Mucosa of descending colon (tissue), 3 donors: ENCODE data around the gene SLC35F4. TPM values are rescaled to one million over a fixed set of nuclear protein-coding genes. Genes with fewer than 3 reads are reported as not detected.

Source experiments
- ATAC-seq: fragments of 200-7000 bp; cut with Tn5 transposase; one replicate; pipeline ENCODE4 v1.9.1; 2020; ENCODE audit warnings: mild to moderate bottlenecking, moderate library complexity
- DNase-seq, 3 donors: peaks; one replicate each; pipeline ENCODE4 v3.0.0-alpha.2; 2020
- H3K36me3 ChIP-seq: fragments of 200-600 bp; one replicate; pipeline ENCODE4 v1.8.0; 2021; ENCODE audit warnings: low read depth, mild to moderate bottlenecking
- H3K4me1 ChIP-seq: fragments of 200-600 bp; one replicate; pipeline ENCODE4 v1.8.0; 2021; ENCODE audit warnings: low read depth, mild to moderate bottlenecking
- H3K4me3 ChIP-seq: fragments of 200-600 bp; one replicate; pipeline ENCODE4 v1.8.0; 2021; ENCODE audit warnings: mild to moderate bottlenecking
- H3K9me3 ChIP-seq: fragments of 200-600 bp; one replicate; pipeline ENCODE4 v1.8.0; 2021; ENCODE audit warnings: mild to moderate bottlenecking
- CTCF ChIP-seq: fragments of 200-600 bp; IDR thresholded peaks from one replicate; pipeline ENCODE4 v1.8.0; 2022; ENCODE audit warnings: antibody characterized with exemption, mild to moderate bottlenecking
- intact Hi-C, 2 donors: fragments of 100-400 bp; cut with DNase I in 1 of 2; cut with micrococcal nuclease in 1 of 2; formaldehyde crosslinking; loops; one replicate each; pipeline versions ENCODE4 v1.11.0 to v1.11.1; 2022; cut with DNase I, micrococcal nuclease
- total RNA-seq, 3 donors: library from RNA; stranded (reverse); fragmentation: NEBNext Ultra II Directional in 2 of 3; extraction: Animal tissue kit (Norgen Biotek cat#: 25700) in 2 of 3; gene quantifications; one replicate each; pipeline versions ENCODE4 v1.2.1 to v1.2.4, GENCODE V29; 2021 to 2023
- donor health status: DM: no; HTN: no; CAD: no; lungs with moderate emphysema.
- donor health status: DM: no; HTN: no; CAD: no.
- donor health status: DM: no; HTN: yes; CAD: no.

Gene SLC35F4
- total RNA-seq, 3 donors from 2014 or later: not detected

- DNase-seq (no peak), ATAC-seq (no peak)
- no peaks in the 10 kb centered on the region for H3K9me3 ChIP-seq
- TF ChIP-seq CTCF: no peak
- H3K36me3 ChIP-seq: no peaks in the 10 kb centered on the region
- H3K4me1 ChIP-seq: no peaks in the 10 kb centered on the region
- intact Hi-C loops: no loop called here
- H3K4me3 ChIP-seq: no peak overlapping the region
These were observed 53.8 kb downstream of the SLC35F4 start for GRCh38 chr14:57811998-57812546.

- no peak for ATAC-seq
- Histone ChIP-seq H3K4me1 (no peaks in the 10 kb centered on the region), H3K9me3 (no peaks in the 10 kb centered on the region), H3K4me3 (no peak overlapping the region), H3K36me3 (no peaks in the 10 kb centered on the region)
- DNase-seq: no peak
- intact Hi-C loops: no loop called here
- TF ChIP-seq CTCF: no peak
These were observed 56.1 kb downstream of the SLC35F4 start for GRCh38 chr14:57809808-57810207.

- no peak for ATAC-seq
These were observed 68.7 kb downstream of the SLC35F4 start for GRCh38 chr14:57797160-57797559.

GRCh38 chr14:57796556-57796955, 69.3 kb downstream of the SLC35F4 start:
- Histone ChIP-seq H3K4me3 (no peak overlapping the region), H3K36me3 (no peaks in the 10 kb centered on the region), H3K9me3 (no peaks in the 10 kb centered on the region), H3K4me1 (no peaks in the 10 kb centered on the region)
- intact Hi-C loops: no loop called here
- DNase-seq (no peak), ATAC-seq (no peak)
- no peak for TF ChIP-seq CTCF

More at GRCh38 chr14:57797160-57797559, 68.7 kb downstream of the SLC35F4 start:
- no peak for TF ChIP-seq CTCF
- Histone ChIP-seq H3K9me3 (no peaks in the 10 kb centered on the region), H3K4me3 (no peak overlapping the region), H3K36me3 (no peaks in the 10 kb centered on the region), H3K4me1 (no peaks in the 10 kb centered on the region)
- intact Hi-C loops: no loop called here
- no peak for DNase-seq

- Histone ChIP-seq H3K4me3 (no peak overlapping the region), H3K9me3 (peaks cover 8% of the 10 kb centered on the region), H3K36me3 (no peaks in the 10 kb centered on the region), H3K4me1 (no peaks in the 10 kb centered on the region)
- DNase-seq (no peak), ATAC-seq (no peak)
- TF ChIP-seq CTCF: no peak
- intact Hi-C loops: no loop called here
These were observed 80.8 kb downstream of the SLC35F4 start for GRCh38 chr14:57785058-57785457.

- no peak overlapping the region for H3K4me3 ChIP-seq
- DNase-seq (no peak), ATAC-seq (no peak)
- intact Hi-C loops: no loop called here
- no peaks in the 10 kb centered on the region for H3K4me1 ChIP-seq
- no peaks in the 10 kb centered on the region for H3K9me3 ChIP-seq
- H3K36me3 ChIP-seq: no peaks in the 10 kb centered on the region
- TF ChIP-seq CTCF: no peak
These were observed 94.1 kb downstream of the SLC35F4 start for GRCh38 chr14:57771801-57772200.
